ENCODE data around the gene CEP70. TPM values are rescaled to one million over a fixed set of nuclear protein-coding genes. Genes with fewer than 3 reads are reported as not detected.

The CEP70 gene
- total and polyA plus RNA-seq, 4 donors: 6.9 to 26.5 (median 9.1) TPM

GRCh38 chr3:138642927-138643253 is 48.8 kb upstream of the CEP70 start:
- Histone ChIP-seq H3K9me3 (ENCODE audit: control insufficient read depth in 4 of 4, low read length in 3 of 4) (peaks cover 0 to 14% (median 8%) of the 10 kb centered on the region in 4 donors), H3K9ac (ENCODE audit: low read depth in 1 of 2, low read length in 2 of 2) (no peak overlapping the region), H3K27me3 (ENCODE audit: control insufficient read depth in 4 of 4, insufficient read depth in 4 of 4, low read length in 3 of 4) (no peaks in the 10 kb centered on the region), H3K4me1 (ENCODE audit: control insufficient read depth in 4 of 4, insufficient read depth in 4 of 4, low read length in 3 of 4) (no peaks in the 10 kb centered on the region), H3K27ac (ENCODE audit: low read depth in 1 of 2, low read length in 2 of 2) (no peak overlapping the region), H3K4me3 (ENCODE audit: low read depth in 1 of 3, low read length in 3 of 3) (no peak overlapping the region), H3K36me3 (ENCODE audit: control insufficient read depth in 4 of 4, insufficient read depth in 3 of 4, low read depth in 1 of 4, low read length in 3 of 4) (no peaks in the 10 kb centered on the region)
- WGBS: 98% methylated on average over 1 of the region's 1 CpG
- no peak for TF ChIP-seq RAD21 (IDR thresholded peaks at IDR 0.05)
- DNase-seq (ENCODE audit: low spot score): no peak

DNA sequence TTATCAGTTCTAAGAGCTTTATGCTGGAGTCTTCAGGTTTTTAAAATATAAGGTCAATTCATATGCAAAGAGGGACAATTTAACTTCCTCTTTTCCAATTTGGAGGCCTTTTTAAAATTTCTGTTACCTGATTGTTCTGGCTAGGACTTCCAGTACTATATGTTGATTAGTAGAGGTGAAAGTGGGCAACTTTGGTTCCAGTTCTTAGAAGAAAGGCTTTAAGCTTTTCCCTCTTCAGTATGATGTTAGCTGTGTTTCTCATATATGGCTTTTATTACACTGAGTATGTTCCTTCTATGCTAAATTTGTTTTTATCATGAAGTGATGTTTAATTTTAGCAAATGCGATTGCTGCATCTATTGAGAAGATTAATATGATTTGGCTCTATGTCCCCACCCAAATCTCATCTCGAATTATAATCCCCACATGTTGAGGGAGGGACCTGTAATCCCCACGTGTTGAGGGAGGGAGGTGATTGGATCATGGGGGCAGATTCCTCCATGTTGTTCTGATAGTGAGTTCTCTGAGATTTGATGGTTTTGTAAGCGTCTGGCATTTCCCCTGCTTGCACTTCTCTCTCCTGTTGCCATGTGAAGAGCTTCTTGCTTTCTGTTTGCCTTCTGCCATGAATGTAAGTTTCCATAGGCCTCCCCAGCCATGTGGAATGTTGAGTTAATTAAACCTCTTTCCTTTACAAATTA is 48.3 kb upstream of the CEP70 start:
- Histone ChIP-seq H3K27me3 (ENCODE audit: control insufficient read depth in 4 of 4, insufficient read depth in 4 of 4, low read length in 3 of 4) (no peaks in the 10 kb centered on the region), H3K36me3 (ENCODE audit: control insufficient read depth in 4 of 4, insufficient read depth in 3 of 4, low read depth in 1 of 4, low read length in 3 of 4) (no peaks in the 10 kb centered on the region), H3K9me3 (ENCODE audit: control insufficient read depth in 4 of 4, low read length in 3 of 4) (peaks cover 0 to 14% (median 8%) of the 10 kb centered on the region in 4 donors), H3K9ac (ENCODE audit: low read depth in 1 of 2, low read length in 2 of 2) (no peak overlapping the region), H3K4me3 (ENCODE audit: low read depth in 1 of 3, low read length in 3 of 3) (no peak overlapping the region), H3K27ac (ENCODE audit: low read depth in 1 of 2, low read length in 2 of 2) (no peak overlapping the region), H3K4me1 (ENCODE audit: control insufficient read depth in 4 of 4, insufficient read depth in 4 of 4, low read length in 3 of 4) (no peaks in the 10 kb centered on the region)
- WGBS: 82% methylated on average over 4 of the region's 4 CpGs
- no peak for TF ChIP-seq RXRA (IDR thresholded peaks at IDR 0.05)
- no peak for TF ChIP-seq FOXA1 (IDR thresholded peaks at IDR 0.05)
- TF ChIP-seq CTCF (IDR thresholded peaks at IDR 0.05; ENCODE audit: low read depth, low read length, missing input control): no peak
- no peak for TF ChIP-seq HNF4A (conservative IDR thresholded peaks at IDR 0.05)
- TF ChIP-seq EGR1 (IDR thresholded peaks at IDR 0.05; ENCODE audit: low read depth in 2 of 2): no peak
- TF ChIP-seq, protein P1, sequence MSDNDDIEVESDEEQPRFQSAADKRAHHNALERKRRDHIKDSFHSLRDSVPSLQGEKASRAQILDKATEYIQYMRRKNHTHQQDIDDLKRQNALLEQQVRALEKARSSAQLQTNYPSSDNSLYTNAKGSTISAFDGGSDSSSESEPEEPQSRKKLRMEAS (IDR thresholded peaks at IDR 0.05): no peak
- TF ChIP-seq SP1 (IDR thresholded peaks at IDR 0.05): no peak
- no peak for TF ChIP-seq GABPA (IDR thresholded peaks at IDR 0.05 in 1 of 2, conservative IDR thresholded peaks at IDR 0.05 in 1 of 2)
- no peak for TF ChIP-seq HNF4G (IDR thresholded peaks at IDR 0.05)
- TF ChIP-seq RAD21 (IDR thresholded peaks at IDR 0.05): no peak
- no peak for TF ChIP-seq TAF1 (conservative IDR thresholded peaks at IDR 0.05)
- TF ChIP-seq REST (IDR thresholded peaks at IDR 0.05): no peak
- TF ChIP-seq ZBTB33 (IDR thresholded peaks at IDR 0.05): no peak
- TF ChIP-seq ATF3 (IDR thresholded peaks at IDR 0.05): no peak
- no peak for TF ChIP-seq JUND (IDR thresholded peaks at IDR 0.05)
- TF ChIP-seq FOXA2 (IDR thresholded peaks at IDR 0.05): no peak
- TF ChIP-seq YY1 (IDR thresholded peaks at IDR 0.05): no peak
- TF ChIP-seq NR2F2 (IDR thresholded peaks at IDR 0.05): no peak
- no peak for DNase-seq (ENCODE audit: low spot score)

Measured in liver (tissue), 9 donors.